HL-60 (cell line): ENCODE data around the gene ZNF548.

ENCODE experiments used
- CTCF ChIP-seq: IDR thresholded peaks from one replicate; pipeline ENCODE4 v1.5.1; 2011; ENCODE audit warnings: low read length, control low read depth, inconsistent platforms; ENCODE audit not compliant: insufficient read depth
- GABPA ChIP-seq: IDR thresholded peaks from 2 replicates; pipeline ENCODE4 v1.6.1; 2012; ENCODE audit warnings: low read depth
- POLR2AphosphoS5 ChIP-seq: IDR thresholded peaks from 2 replicates; pipeline ENCODE4 v1.6.1; 2012; ENCODE audit warnings: low read depth
- REST ChIP-seq: IDR thresholded peaks from 2 replicates; pipeline ENCODE4 v1.6.1; 2012; ENCODE audit warnings: low read depth; ENCODE audit not compliant: insufficient replicate concordance
- SPI1 ChIP-seq: IDR thresholded peaks from 2 replicates; pipeline ENCODE4 v1.6.1; 2012; ENCODE audit warnings: low read depth, mild to moderate bottlenecking, borderline replicate concordance

GRCh38 chr19:57443121-57443696 is 53.6 kb downstream of the ZNF548 start:
- TF ChIP-seq CTCF (no peak), POLR2AphosphoS5 (no peak), REST (no peak), GABPA (no peak), SPI1 (no peak)
